ENCODE measurements around the gene CDK9.
"Not testable (repeated sequence)": the region's sequence is repeated elsewhere in the genome, so short reads cannot be mapped to it uniquely, and the experiment has no call there.

The CDK9 gene

GRCh38 chr9:127828262-127829031 lies 42.6 kb downstream of the CDK9 start:
- DNase-seq = no peak

GRCh38 chr9:127829205-127829906 lies 43.5 kb downstream of the CDK9 start:
- DNase-seq = no peak

- DNase-seq = peak; percentile 61
Measured at GRCh38 chr9:127832248-127832647, 46.4 kb downstream of the CDK9 start.

DNA sequence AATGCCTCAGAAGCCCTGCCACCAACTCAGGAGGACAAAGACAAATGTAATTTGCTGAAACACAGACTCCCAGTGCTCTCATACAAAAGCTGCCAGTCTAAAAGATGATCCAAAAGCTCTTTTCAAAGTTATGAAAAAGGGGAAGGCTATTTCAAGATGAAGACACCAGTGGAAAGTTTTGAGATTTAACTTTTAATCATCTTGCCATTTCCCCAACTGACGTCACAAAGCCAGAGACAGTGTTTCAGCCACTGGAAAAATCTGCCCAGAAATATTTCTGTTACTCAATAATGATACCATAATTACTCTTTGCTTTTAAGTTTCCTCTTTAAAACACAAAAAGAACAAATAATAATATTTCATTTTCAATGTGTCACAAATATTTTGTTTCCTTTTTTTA lies 47.7 kb downstream of the CDK9 start:
- DNase-seq = no peak

- DNase-seq = no peak
Measured at GRCh38 chr9:127835991-127836516, 50.2 kb downstream of the CDK9 start.

DNA sequence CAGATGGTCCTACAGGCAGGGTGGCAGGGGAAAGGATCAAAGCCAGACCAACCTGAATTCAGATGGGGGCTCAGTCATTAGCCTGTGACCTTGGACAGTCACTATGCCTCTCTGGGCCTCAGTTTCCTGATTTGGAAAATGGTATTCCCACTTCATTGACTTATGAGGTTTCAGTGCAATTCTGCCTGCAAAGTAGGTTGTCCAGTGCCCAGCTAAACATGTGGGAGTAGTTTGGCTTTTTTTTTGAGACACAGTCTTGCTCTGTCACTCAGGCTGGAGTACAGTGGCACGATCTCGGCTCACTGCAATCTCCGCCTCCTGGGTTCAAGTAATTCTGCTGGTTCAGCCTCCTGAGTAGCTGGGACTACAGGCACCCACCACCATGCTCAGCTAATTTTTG lies 50.7 kb downstream of the CDK9 start:
- DNase-seq = not testable (repeated sequence)

- no peak for DNase-seq
Measured at GRCh38 chr9:127837346-127837745, 51.5 kb downstream of the CDK9 start.

DNA sequence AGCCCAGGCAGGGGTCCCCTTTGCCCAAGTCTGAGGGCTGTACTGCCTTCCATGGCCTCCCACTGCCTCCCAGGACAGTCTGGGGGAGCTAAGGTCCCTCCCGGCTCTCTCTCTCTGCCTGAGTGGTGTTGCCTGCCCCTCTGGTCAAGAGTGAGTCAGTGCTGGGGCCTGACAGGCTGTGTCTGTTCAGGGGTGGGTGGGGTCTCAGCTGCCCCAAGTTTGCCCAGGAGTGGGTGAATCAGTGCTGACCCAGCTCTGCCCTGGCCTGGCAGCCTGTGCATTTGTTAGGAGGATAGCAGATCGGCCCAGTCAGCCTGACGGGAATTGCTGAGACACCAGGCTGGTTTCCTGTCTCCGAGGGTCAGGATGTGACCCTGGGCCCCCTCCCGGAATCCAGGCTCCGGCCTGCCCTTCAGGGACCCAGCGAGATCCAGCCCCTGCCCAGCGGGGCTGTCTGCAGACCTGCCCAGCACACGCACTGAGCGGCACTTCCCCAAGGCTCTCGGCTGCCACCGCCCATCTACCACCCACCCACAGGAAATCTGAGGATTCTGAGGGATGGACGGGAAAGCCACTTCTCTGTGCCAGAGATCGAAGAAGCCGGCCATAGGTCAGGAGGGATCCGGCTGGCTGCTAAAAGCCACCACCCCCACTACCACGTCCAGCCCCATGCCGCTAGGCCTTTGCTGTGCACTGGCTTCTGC lies 52.7 kb downstream of the CDK9 start:
- no peak for DNase-seq

Measured in CD4-positive, alpha-beta T cell treated with Interleukin-6 for 4 hours (primary cell).